Adrenal gland (tissue), 5 donors: ENCODE measurements around the gene NR2F1-AS1.

ENCODE experiments used
- CTCF ChIP-seq, 6 experiments: fragments of 450-650 bp in 4 of 6; fragments of 200-600 bp in 2 of 6; sonication (generic) in 1 of 6; IDR thresholded peaks; 1 replicate in 5 of 6; 2 replicates in 1 of 6; pipeline versions ENCODE4 v1.5.1 to v1.8.0; 2016 to 2021; ENCODE audit warnings: antibody characterized with exemption in 6 of 6, mild to moderate bottlenecking in 2 of 6, moderate library complexity in 1 of 6
- POLR2A ChIP-seq, 2 donors: fragments of 450-650 bp; IDR thresholded peaks; one replicate each; pipeline ENCODE4 v1.6.1; 2017; ENCODE audit warnings: antibody characterized with exemption in 2 of 2, mild to moderate bottlenecking in 2 of 2, moderate library complexity in 1 of 2
- donor health status: DM: no; HTN: no; CAD: no.

- TF ChIP-seq CTCF (IDR thresholded peaks at IDR 0.05) (no peak), POLR2A (IDR thresholded peaks at IDR 0.05) (no peak)
These were observed 2.4 kb upstream of the NR2F1-AS1 start for GRCh38 chr5:93583439-93583767.
